Smooth muscle cell (in vitro differentiated cells): ENCODE data around the gene LRRC75A. TPM values are rescaled to one million over a fixed set of nuclear protein-coding genes. Genes with fewer than 3 reads are reported as not detected.

ENCODE experiments used
- DNase-seq: peaks from one replicate; lab custom pipeline; 2025; ENCODE audit not compliant: unreplicated experiment; lab: John Stamatoyannopoulos, UW
- H2AFZ ChIP-seq: fragments of 200-600 bp; sonication (generic); 2 replicates; pipeline ENCODE4 v1.6.0; 2016; ENCODE audit warnings: antibody characterized with exemption, low read depth, mild to moderate bottlenecking
- H3F3A ChIP-seq: fragments of 200-600 bp; sonication (generic); 2 replicates; pipeline ENCODE4 v1.6.0; 2017; ENCODE audit warnings: antibody characterized with exemption, low read depth
- H3K27ac ChIP-seq: fragments of 200-600 bp; sonication (generic); 2 replicates; pipeline ENCODE4 v1.5.1; 2016; ENCODE audit warnings: low read depth, mild to moderate bottlenecking
- H3K27me3 ChIP-seq: fragments of 200-600 bp; sonication (generic); 2 replicates; pipeline ENCODE4 v1.6.1; 2016; ENCODE audit warnings: low read depth, mild to moderate bottlenecking
- H3K36me3 ChIP-seq: fragments of 200-600 bp; sonication (generic); 2 replicates; pipeline ENCODE4 v1.5.1; 2016; ENCODE audit warnings: low read depth
- H3K4me1 ChIP-seq: fragments of 200-600 bp; sonication (generic); 2 replicates; pipeline ENCODE4 v1.5.1; 2016; ENCODE audit warnings: low read depth
- H3K4me2 ChIP-seq: fragments of 200-600 bp; sonication (generic); 2 replicates; pipeline ENCODE4 v1.6.0; 2016; ENCODE audit warnings: mild to moderate bottlenecking
- H3K4me3 ChIP-seq: fragments of 200-600 bp; sonication (generic); 2 replicates; pipeline ENCODE4 v1.5.1; 2016; ENCODE audit warnings: mild to moderate bottlenecking
- H3K79me2 ChIP-seq: fragments of 200-600 bp; sonication (generic); 2 replicates; pipeline ENCODE4 v1.6.0; 2016; ENCODE audit warnings: low read depth, mild to moderate bottlenecking
- H3K9ac ChIP-seq: fragments of 200-600 bp; sonication (generic); 2 replicates; pipeline ENCODE4 v1.6.0; 2016; ENCODE audit warnings: low read depth
- H3K9me3 ChIP-seq: fragments of 200-600 bp; sonication (generic); replicated peaks from 2 replicates; pipeline ENCODE4 v1.5.1; 2016; ENCODE audit warnings: low read depth
- H4K20me1 ChIP-seq: fragments of 200-600 bp; sonication (generic); 2 replicates; pipeline ENCODE4 v1.6.0; 2016; ENCODE audit warnings: low read depth
- CTCF ChIP-seq: fragments of 200-600 bp; sonication (generic); IDR thresholded peaks from 2 replicates; pipeline ENCODE4 v1.5.1; 2017; ENCODE audit warnings: borderline replicate concordance, mild to moderate bottlenecking, antibody characterized with exemption; ENCODE audit not compliant: insufficient read depth, poor library complexity, severe bottlenecking
- WGBS: methylation state at CpG from one replicate; pipeline ENCODE4 v1.1.7; 2016; ENCODE audit warnings: low lambda C conversion rate; 5-methylcytosine and 5-hydroxymethylcytosine counted together
- polyA plus RNA-seq: library from polyadenylated mRNA; unstranded; fragments of >200 nt; fragmentation: Nextera tagmentation; extraction: Ambion mirVana; gene quantifications from 2 replicates; pipeline ENCODE4 v1.2.1, GENCODE V29; 2016
- total RNA-seq: library from RNA; depleted of rRNA; stranded (reverse); fragments of >200 nt; gene quantifications from 2 replicates; pipeline ENCODE4 v1.2.3, GENCODE V29; 2014

Gene LRRC75A
- total and polyA plus RNA-seq, 2 experiments from 2014 or later, result 0.76 to 2.2 TPM

- Histone ChIP-seq H4K20me1 (peaks cover 19% of the 10 kb centered on the region), H3K4me3 (no peak overlapping the region), H3K4me1 (peaks cover 22% of the 10 kb centered on the region), H3K36me3 (no peaks in the 10 kb centered on the region), H3K79me2 (peaks cover 22% of the 10 kb centered on the region), H3K4me2 (no peak overlapping the region), H2AFZ (no peak overlapping the region), H3F3A (peaks cover 17% of the 10 kb centered on the region), H3K9me3 (no peaks in the 10 kb centered on the region), H3K27me3 (no peaks in the 10 kb centered on the region), H3K9ac (no peak overlapping the region), H3K27ac (no peak overlapping the region)
- WGBS, result 84% methylated on average over 14 of the region's 14 CpGs
- no peak for TF ChIP-seq CTCF
- no peak for DNase-seq
Observed at GRCh38 chr17:16435925-16436886, 55.8 kb downstream of the LRRC75A start.

- 66% methylated on average over 8 of the region's 8 CpGs for WGBS
Observed at GRCh38 chr17:16434662-16435061, 57.3 kb downstream of the LRRC75A start.

GRCh38 chr17:16433514-16433913 lies 58.5 kb downstream of the LRRC75A start:
- no peaks in the 10 kb centered on the region for H4K20me1 ChIP-seq
- no peak overlapping the region for H3K9ac ChIP-seq
- no peak overlapping the region for H3K4me2 ChIP-seq
- DNase-seq, result no peak
- H3K79me2 ChIP-seq, result no peaks in the 10 kb centered on the region
- H3K9me3 ChIP-seq, result no peaks in the 10 kb centered on the region
- H3K4me1 ChIP-seq, result peaks cover 5% of the 10 kb centered on the region
- H3K27me3 ChIP-seq, result no peaks in the 10 kb centered on the region
- H3K27ac ChIP-seq, result no peak overlapping the region
- TF ChIP-seq CTCF, result no peak
- H3K4me3 ChIP-seq, result no peak overlapping the region
- WGBS, result 93% methylated on average over 4 of the region's 5 CpGs
- no peaks in the 10 kb centered on the region for H3F3A ChIP-seq
- no peaks in the 10 kb centered on the region for H3K36me3 ChIP-seq
- no peak overlapping the region for H2AFZ ChIP-seq

More at GRCh38 chr17:16434662-16435061, 57.3 kb downstream of the LRRC75A start:
- Histone ChIP-seq H3F3A (peaks cover 4% of the 10 kb centered on the region), H3K4me1 (peaks cover 6% of the 10 kb centered on the region), H3K27me3 (no peaks in the 10 kb centered on the region), H3K9me3 (no peaks in the 10 kb centered on the region), H4K20me1 (peaks cover 3% of the 10 kb centered on the region), H3K36me3 (no peaks in the 10 kb centered on the region), H3K27ac (no peak overlapping the region), H3K4me2 (no peak overlapping the region), H2AFZ (no peak overlapping the region), H3K79me2 (peaks cover 7% of the 10 kb centered on the region), H3K4me3 (no peak overlapping the region), H3K9ac (no peak overlapping the region)
- no peak for TF ChIP-seq CTCF
- DNase-seq, result no peak
